ENCODE data around the gene CCNF. TPM values are rescaled to one million over a fixed set of nuclear protein-coding genes. Genes with fewer than 3 reads are reported as not detected.

The CCNF gene
- total RNA-seq, 1 experiment from 2014 or later: 35.8 TPM

GRCh38 chr16:2482708-2483534 lies 53.7 kb downstream of the CCNF start:
- Histone ChIP-seq H3K27ac (ENCODE audit: low read length) (no peak overlapping the region), H3K27me3 (ENCODE audit: control insufficient read depth, insufficient read depth, low read length) (no peaks in the 10 kb centered on the region), H3K36me3 (ENCODE audit: control insufficient read depth, insufficient read depth, low read length) (no peaks in the 10 kb centered on the region), H3K4me1 (ENCODE audit: control insufficient read depth, insufficient read depth, low read length) (peaks cover 8% of the 10 kb centered on the region; the same call in 1 of the 2 replicates), H3K9me3 (ENCODE audit: control insufficient read depth, insufficient read depth, low read depth, low read length) (no peaks in the 10 kb centered on the region), H3K4me3 (ENCODE audit: low read depth in 2 of 2, low read length in 2 of 2) (no peak overlapping the region)
- ChIA-PET CTCF (no interaction called here), POLR2A (no interaction called here)
- BruUV-seq (replicated peaks): no TSS peak
- ATAC-seq (no peak), DNase-seq (ENCODE audit: low read depth, low spot score) (no peak)
- intact Hi-C loops (cut with micrococcal nuclease; ENCODE audit: unreplicated experiment) (no loop called here), in situ Hi-C loops (cut with HindIII; ENCODE audit: low pct_unique_long_range_greater_than_20kb, low sequenced_read_pairs) (no loop called here)
- TF ChIP-seq SIN3A (IDR thresholded peaks at IDR 0.05; ENCODE audit: borderline replicate concordance, insufficient read depth, low read depth, low read length) (no peak), TCF7L2 (IDR thresholded peaks at IDR 0.05; ENCODE audit: low read depth, low read length) (no peak), POLR2AphosphoS5 (IDR thresholded peaks at IDR 0.05; ENCODE audit: low read depth, low read length) (no peak), CTCF (IDR thresholded peaks at IDR 0.05) (no peak), REST (IDR thresholded peaks at IDR 0.05; ENCODE audit: insufficient read depth in 1 of 2, low read depth in 2 of 2, low read length in 1 of 2) (no peak)

GRCh38 chr16:2483939-2484897 lies 55.0 kb downstream of the CCNF start:
- Histone ChIP-seq H3K27me3 (ENCODE audit: control insufficient read depth, insufficient read depth, low read length) (no peaks in the 10 kb centered on the region), H3K27ac (ENCODE audit: low read length) (no peak overlapping the region), H3K36me3 (ENCODE audit: control insufficient read depth, insufficient read depth, low read length) (no peaks in the 10 kb centered on the region), H3K9me3 (ENCODE audit: control insufficient read depth, insufficient read depth, low read depth, low read length) (no peaks in the 10 kb centered on the region), H3K4me1 (ENCODE audit: control insufficient read depth, insufficient read depth, low read length) (peaks cover 8% of the 10 kb centered on the region; the same call in 1 of the 2 replicates), H3K4me3 (ENCODE audit: low read depth in 2 of 2, low read length in 2 of 2) (no peak overlapping the region)
- BruUV-seq (replicated peaks): no TSS peak
- no peak for DNase-seq (ENCODE audit: low read depth, low spot score)
- no peak for TF ChIP-seq SIN3A (IDR thresholded peaks at IDR 0.05; ENCODE audit: borderline replicate concordance, insufficient read depth, low read depth, low read length)
- TF ChIP-seq TCF7L2 (IDR thresholded peaks at IDR 0.05; ENCODE audit: low read depth, low read length): no peak
- TF ChIP-seq CTCF (IDR thresholded peaks at IDR 0.05): no peak
- TF ChIP-seq POLR2AphosphoS5 (IDR thresholded peaks at IDR 0.05; ENCODE audit: low read depth, low read length): no peak
- no peak for TF ChIP-seq REST (IDR thresholded peaks at IDR 0.05; ENCODE audit: insufficient read depth in 1 of 2, low read depth in 2 of 2, low read length in 1 of 2)
- no peak for ATAC-seq
- in situ Hi-C loops (cut with HindIII; ENCODE audit: low pct_unique_long_range_greater_than_20kb, low sequenced_read_pairs): no loop called here
- CTCF ChIA-PET: interaction anchor here (0.5 kb wide), 1 partner anchor 34 kb away, joined by 8 read pairs; no protein-coding TSS in a partner anchor
- POLR2A ChIA-PET: no interaction called here
- intact Hi-C loops (cut with micrococcal nuclease; ENCODE audit: unreplicated experiment): no loop called here

Measured in Panc1 (cell line).